PC-3 (cell line): ENCODE data around the gene EPN2.

Experiments
- CTCF ChIP-seq: fragments of 300-600 bp; sonication (generic); conservative IDR thresholded peaks from 2 replicates; pipeline ENCODE4 v1.5.1; 2017; ENCODE audit warnings: antibody characterized with exemption, low read depth, mild to moderate bottlenecking, low read length
- EZH2 ChIP-seq: fragments of 300-600 bp; sonication (generic); IDR thresholded peaks from one replicate; pipeline ENCODE4 v1.6.1; 2017; ENCODE audit warnings: antibody characterized with exemption, mild to moderate bottlenecking, low read length; ENCODE audit not compliant: unreplicated experiment

- TF ChIP-seq EZH2 (no peak), CTCF (no peak)
These were observed 111.0 kb downstream of the EPN2 start for GRCh38 chr17:19348081-19348650.
